ENCODE measurements around the gene SESN1.

SESN1 gene

GRCh38 chr6:109021870-109022269, 72.8 kb downstream of the SESN1 start:
- TF ChIP-seq, protein P1, sequence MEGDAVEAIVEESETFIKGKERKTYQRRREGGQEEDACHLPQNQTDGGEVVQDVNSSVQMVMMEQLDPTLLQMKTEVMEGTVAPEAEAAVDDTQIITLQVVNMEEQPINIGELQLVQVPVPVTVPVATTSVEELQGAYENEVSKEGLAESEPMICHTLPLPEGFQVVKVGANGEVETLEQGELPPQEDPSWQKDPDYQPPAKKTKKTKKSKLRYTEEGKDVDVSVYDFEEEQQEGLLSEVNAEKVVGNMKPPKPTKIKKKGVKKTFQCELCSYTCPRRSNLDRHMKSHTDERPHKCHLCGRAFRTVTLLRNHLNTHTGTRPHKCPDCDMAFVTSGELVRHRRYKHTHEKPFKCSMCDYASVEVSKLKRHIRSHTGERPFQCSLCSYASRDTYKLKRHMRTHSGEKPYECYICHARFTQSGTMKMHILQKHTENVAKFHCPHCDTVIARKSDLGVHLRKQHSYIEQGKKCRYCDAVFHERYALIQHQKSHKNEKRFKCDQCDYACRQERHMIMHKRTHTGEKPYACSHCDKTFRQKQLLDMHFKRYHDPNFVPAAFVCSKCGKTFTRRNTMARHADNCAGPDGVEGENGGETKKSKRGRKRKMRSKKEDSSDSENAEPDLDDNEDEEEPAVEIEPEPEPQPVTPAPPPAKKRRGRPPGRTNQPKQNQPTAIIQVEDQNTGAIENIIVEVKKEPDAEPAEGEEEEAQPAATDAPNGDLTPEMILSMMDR (IDR thresholded peaks at IDR 0.05; ENCODE audit: low read depth, low read length, missing control alignments) = no peak
- no peaks in the 10 kb centered on the region for H3K36me3 ChIP-seq (replicated peaks)
- no peak overlapping the region for H3K4me3 ChIP-seq (ENCODE audit: low read depth, low read length)
- in situ Hi-C loops (cut with HindIII; ENCODE audit: low pct_ligation_motif_present, low sequenced_read_pairs) = no loop called here
- no peak for DNase-seq
- H3K27me3 ChIP-seq (replicated peaks) = no peaks in the 10 kb centered on the region
- H3K27ac ChIP-seq = no peak overlapping the region

DNA sequence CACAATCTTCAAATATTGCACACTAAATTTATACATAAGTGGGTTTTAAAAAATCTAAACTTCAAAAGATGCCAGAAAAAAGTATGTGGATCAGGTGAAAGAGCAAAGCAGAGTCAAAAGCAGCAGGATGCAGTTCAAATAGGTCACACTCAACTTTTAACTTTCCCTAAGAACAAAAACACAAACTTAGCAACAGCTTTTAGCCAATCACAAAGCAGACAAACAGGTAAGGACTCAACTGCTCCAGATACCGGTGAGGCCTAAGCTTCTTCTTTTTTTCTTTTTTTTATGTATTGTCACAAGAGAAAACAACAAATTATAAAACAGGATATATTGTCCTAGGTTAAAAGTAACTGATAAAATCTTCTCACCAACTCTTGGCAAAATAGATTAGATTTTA, 74.7 kb downstream of the SESN1 start:
- in situ Hi-C loops (cut with HindIII; ENCODE audit: low pct_ligation_motif_present, low sequenced_read_pairs) = no loop called here
- Histone ChIP-seq H3K27ac (no peak overlapping the region), H3K27me3 (replicated peaks) (no peaks in the 10 kb centered on the region), H3K36me3 (replicated peaks) (no peaks in the 10 kb centered on the region), H3K4me3 (ENCODE audit: low read depth, low read length) (no peak overlapping the region)
- DNase-seq = no peak
- TF ChIP-seq, protein P1 (IDR thresholded peaks at IDR 0.05; ENCODE audit: low read depth, low read length, missing control alignments) = no peak

DNA sequence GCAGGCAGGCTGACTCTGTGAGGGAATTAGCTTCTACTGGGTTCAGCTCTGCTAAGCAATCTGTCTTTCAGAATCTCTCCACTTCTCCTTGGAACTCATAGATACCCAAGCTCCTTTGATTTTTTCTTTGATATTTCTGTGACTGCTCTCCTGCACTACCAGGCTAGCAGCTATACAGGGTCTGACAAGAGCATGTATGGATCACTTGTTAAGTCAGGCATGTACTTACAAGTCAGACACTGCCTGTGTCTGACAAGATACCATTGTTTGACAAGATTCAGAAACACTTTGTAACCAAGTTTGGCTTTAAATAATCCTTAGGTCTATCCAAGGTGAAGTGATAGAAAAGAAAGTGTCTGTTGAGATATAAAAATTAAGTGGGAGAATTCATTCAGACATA, 79.5 kb downstream of the SESN1 start:
- in situ Hi-C loops (cut with HindIII; ENCODE audit: low pct_ligation_motif_present, low sequenced_read_pairs) = no loop called here
- no peak for DNase-seq
- Histone ChIP-seq H3K4me3 (ENCODE audit: low read depth, low read length) (no peak overlapping the region), H3K36me3 (replicated peaks) (no peaks in the 10 kb centered on the region), H3K27ac (no peak overlapping the region), H3K27me3 (replicated peaks) (no peaks in the 10 kb centered on the region)
- TF ChIP-seq, protein P1 (IDR thresholded peaks at IDR 0.05; ENCODE audit: low read depth, low read length, missing control alignments) = no peak

DNA sequence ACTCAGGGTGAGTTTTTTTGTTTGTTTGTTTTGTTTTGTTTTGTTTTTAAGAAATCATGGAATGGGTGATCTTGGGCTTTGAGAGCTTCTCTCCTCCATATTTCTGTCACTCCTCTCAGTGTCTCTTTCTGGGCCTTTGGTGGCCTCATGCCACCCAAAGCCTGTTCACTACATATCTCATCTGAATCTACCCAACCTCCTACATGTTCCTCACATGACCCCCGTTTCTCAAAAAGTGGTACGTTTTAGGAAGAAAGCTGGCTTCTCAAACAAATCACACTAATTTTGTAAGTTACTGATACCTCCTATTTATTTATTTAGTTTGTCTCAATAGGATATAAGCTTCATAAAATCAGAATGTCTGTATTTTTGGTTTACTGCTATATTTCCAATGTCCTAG, 80.0 kb downstream of the SESN1 start:
- TF ChIP-seq, protein P1 (IDR thresholded peaks at IDR 0.05; ENCODE audit: low read depth, low read length, missing control alignments) = no peak
- no peak overlapping the region for H3K27ac ChIP-seq
- no peak overlapping the region for H3K4me3 ChIP-seq (ENCODE audit: low read depth, low read length)
- DNase-seq = no peak
- in situ Hi-C loops (cut with HindIII; ENCODE audit: low pct_ligation_motif_present, low sequenced_read_pairs) = no loop called here
- no peaks in the 10 kb centered on the region for H3K27me3 ChIP-seq (replicated peaks)
- no peaks in the 10 kb centered on the region for H3K36me3 ChIP-seq (replicated peaks)

- TF ChIP-seq, protein P1 (IDR thresholded peaks at IDR 0.05; ENCODE audit: low read depth, low read length, missing control alignments) = no peak
- DNase-seq = no peak
- in situ Hi-C loops (cut with HindIII; ENCODE audit: low pct_ligation_motif_present, low sequenced_read_pairs) = no loop called here
- Histone ChIP-seq H3K4me3 (ENCODE audit: low read depth, low read length) (no peak overlapping the region), H3K27ac (no peak overlapping the region), H3K36me3 (replicated peaks) (no peaks in the 10 kb centered on the region), H3K27me3 (replicated peaks) (no peaks in the 10 kb centered on the region)
These were observed 80.9 kb downstream of the SESN1 start for GRCh38 chr6:109013656-109014305.

DNA sequence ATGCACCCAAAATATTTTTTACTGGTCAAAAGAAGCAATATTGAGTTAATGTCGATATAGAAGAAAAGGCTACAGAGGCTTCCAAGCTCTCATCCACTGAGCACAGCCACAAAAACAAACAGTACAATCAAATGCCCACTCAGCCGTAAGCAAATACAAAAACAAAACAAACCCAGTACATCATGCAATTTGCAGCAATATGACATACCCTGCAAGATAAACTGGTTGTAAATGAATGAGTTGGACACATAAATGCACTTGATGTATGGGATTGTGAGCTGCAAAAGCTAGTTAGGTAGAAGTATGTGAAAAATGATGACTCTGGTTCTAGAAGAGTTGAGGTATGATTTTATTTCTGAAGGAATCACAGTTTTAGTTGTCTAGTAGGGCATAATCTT, 83.9 kb downstream of the SESN1 start:
- H3K27ac ChIP-seq = no peak overlapping the region
- no peak for DNase-seq
- no peaks in the 10 kb centered on the region for H3K27me3 ChIP-seq (replicated peaks)
- no peaks in the 10 kb centered on the region for H3K36me3 ChIP-seq (replicated peaks)
- in situ Hi-C loops (cut with HindIII; ENCODE audit: low pct_ligation_motif_present, low sequenced_read_pairs) = no loop called here
- TF ChIP-seq, protein P1 (IDR thresholded peaks at IDR 0.05; ENCODE audit: low read depth, low read length, missing control alignments) = no peak
- no peak overlapping the region for H3K4me3 ChIP-seq (ENCODE audit: low read depth, low read length)
